SK-N-SH (cell line): ENCODE data around the gene CYP2R1.
"Not testable (repeated sequence)": the region's sequence is repeated elsewhere in the genome, so short reads cannot be mapped to it uniquely, and the experiment has no call there.

Experiments used
- CTCF ChIP-seq: fragments of 200-600 bp; sonication (generic); IDR thresholded peaks from 2 replicates; pipeline ENCODE4 v1.6.1; 2017; ENCODE audit warnings: antibody characterized with exemption, mild to moderate bottlenecking, moderate library complexity
- EP300 ChIP-seq, 2 experiments: IDR thresholded peaks; 2 replicates each; pipeline versions ENCODE4 v1.4.0 to v1.6.1; 2012; ENCODE audit warnings: borderline replicate concordance in 1 of 2, low read depth in 1 of 2, low read length in 1 of 2
- EZH2phosphoT487 ChIP-seq: fragments of 200-600 bp; sonication (generic); IDR thresholded peaks from 2 replicates; pipeline ENCODE4 v1.6.1; 2017; ENCODE audit warnings: low read depth, mixed run types, mild to moderate bottlenecking, antibody characterized with exemption, moderate library complexity, borderline replicate concordance
- JUND ChIP-seq: IDR thresholded peaks from 2 replicates; pipeline ENCODE4 v1.4.0; 2012
- NFIC ChIP-seq: IDR thresholded peaks from 2 replicates; pipeline ENCODE4 v1.4.0; 2012; ENCODE audit warnings: borderline replicate concordance
- POLR2AphosphoS5 ChIP-seq: IDR thresholded peaks from 2 replicates; pipeline ENCODE4 v1.6.1; 2012; ENCODE audit warnings: low read depth, low read length
- TAF1 ChIP-seq: IDR thresholded peaks from 2 replicates; pipeline ENCODE4 v1.6.1; 2012; ENCODE audit warnings: low read depth, mild to moderate bottlenecking, low read length, moderate library complexity, borderline replicate concordance
- USF2 ChIP-seq: fragments of 150-350 bp; IDR thresholded peaks from 2 replicates; pipeline ENCODE4 v1.6.1; 2017; ENCODE audit warnings: antibody characterized with exemption, low read length, low read depth, borderline replicate concordance
- ZBTB33 ChIP-seq: IDR thresholded peaks from 2 replicates; pipeline ENCODE4 v1.4.0; 2012; ENCODE audit warnings: low read depth, borderline replicate concordance
- TF ChIP-seq, protein P1 (sequence below): IDR thresholded peaks from 2 replicates; pipeline ENCODE4 v1.4.0; 2012; ENCODE audit warnings: low read depth
- TF ChIP-seq, protein P2 (sequence below): fragments of 150-350 bp; IDR thresholded peaks from 2 replicates; pipeline ENCODE4 v1.6.1; 2016; ENCODE audit warnings: mild to moderate bottlenecking, low read depth, low read length

GRCh38 chr11:14883683-14884082 is 8.3 kb downstream of the CYP2R1 start:
- TF ChIP-seq, protein P1, sequence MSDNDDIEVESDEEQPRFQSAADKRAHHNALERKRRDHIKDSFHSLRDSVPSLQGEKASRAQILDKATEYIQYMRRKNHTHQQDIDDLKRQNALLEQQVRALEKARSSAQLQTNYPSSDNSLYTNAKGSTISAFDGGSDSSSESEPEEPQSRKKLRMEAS, result not testable (repeated sequence)
- TF ChIP-seq USF2; CTCF; EZH2phosphoT487; NFIC; TAF1; POLR2AphosphoS5; EP300 (IDR thresholded peaks at IDR 0.05; ENCODE audit: borderline replicate concordance in 1 of 2, low read depth in 1 of 2, low read length in 1 of 2); ZBTB33; JUND: not testable (repeated sequence)
- TF ChIP-seq, protein P2, sequence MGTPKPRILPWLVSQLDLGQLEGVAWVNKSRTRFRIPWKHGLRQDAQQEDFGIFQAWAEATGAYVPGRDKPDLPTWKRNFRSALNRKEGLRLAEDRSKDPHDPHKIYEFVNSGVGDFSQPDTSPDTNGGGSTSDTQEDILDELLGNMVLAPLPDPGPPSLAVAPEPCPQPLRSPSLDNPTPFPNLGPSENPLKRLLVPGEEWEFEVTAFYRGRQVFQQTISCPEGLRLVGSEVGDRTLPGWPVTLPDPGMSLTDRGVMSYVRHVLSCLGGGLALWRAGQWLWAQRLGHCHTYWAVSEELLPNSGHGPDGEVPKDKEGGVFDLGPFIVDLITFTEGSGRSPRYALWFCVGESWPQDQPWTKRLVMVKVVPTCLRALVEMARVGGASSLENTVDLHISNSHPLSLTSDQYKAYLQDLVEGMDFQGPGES, result not testable (repeated sequence)
